T-cell (primary cell): ENCODE data around the gene SLC34A3. TPM values are rescaled to one million over a fixed set of nuclear protein-coding genes. Genes with fewer than 3 reads are reported as not detected.

Experiments
- ATAC-seq, 4 experiments: fragments of 200-7000 bp in 3 of 4; fragments of 150-1000 bp in 1 of 4; cut with Tn5 transposase; replicated peaks in 1 of 4; 1 replicate in 3 of 4; 2 replicates in 1 of 4; pipeline ENCODE4 v1.10.0; 2021; ENCODE audit warnings: moderate library complexity in 3 of 4, mild to moderate bottlenecking in 2 of 4, moderate number of reproducible peaks in 1 of 4
- CTCF ChIA-PET, 2 donors: fragments of 300-600 bp; sonication (Branson Sonifier 250); formaldehyde crosslinking; loops; one replicate each; lab custom pipeline; 2022; ENCODE audit warnings: antibody characterized with exemption in 2 of 2; lab: Charles Lee
- POLR2A ChIA-PET, 2 donors: fragments of 300-600 bp; sonication (Branson Sonifier 250); formaldehyde crosslinking; loops; one replicate each; lab custom pipeline; 2022; ENCODE audit warnings: antibody characterized with exemption in 2 of 2; lab: Charles Lee
- DNase-seq, 35 experiments: peaks; one replicate each; pipeline versions ENCODE4 v3.0.0 to v3.0.0-alpha.2; 2013 to 2023
- H3K27ac ChIP-seq: one replicate; pipeline ENCODE4 v1.5.1; 2013; ENCODE audit warnings: low read length
- H3K27me3 ChIP-seq, 2 experiments: replicated peaks in 1 of 2; 1 replicate in 1 of 2; 2 replicates in 1 of 2; pipeline versions ENCODE4 v1.6.1 to v1.7.0; 2013; ENCODE audit warnings: low read length in 1 of 2, mixed read lengths in 1 of 2; ENCODE audit not compliant: control insufficient read depth in 2 of 2, insufficient read depth in 2 of 2; ENCODE audit errors: extremely low read depth in 1 of 2
- H3K36me3 ChIP-seq, 2 donors: 1 replicate in 1 of 2; 2 replicates in 1 of 2; pipeline versions ENCODE4 v1.6.1 to v1.7.0; 2013; ENCODE audit warnings: low read length in 1 of 2; ENCODE audit not compliant: control insufficient read depth in 2 of 2, insufficient read depth in 1 of 2; ENCODE audit errors: extremely low read depth in 1 of 2
- H3K4me1 ChIP-seq, 2 experiments: 1 replicate in 1 of 2; 2 replicates in 1 of 2; pipeline versions ENCODE4 v1.6.1 to v1.7.0; 2013; ENCODE audit warnings: low read length in 2 of 2, mixed read lengths in 1 of 2; ENCODE audit not compliant: insufficient read depth in 2 of 2, control insufficient read depth in 1 of 2; ENCODE audit errors: extremely low read depth in 1 of 2
- H3K4me3 ChIP-seq, 2 donors: 1 replicate in 1 of 2; 2 replicates in 1 of 2; pipeline versions ENCODE4 v1.5.1 to v1.7.0; 2013; ENCODE audit warnings: mild to moderate bottlenecking in 2 of 2, low read length in 1 of 2, moderate library complexity in 1 of 2; ENCODE audit not compliant: control insufficient read depth in 1 of 2; ENCODE audit errors: extremely low read depth in 1 of 2
- H3K9me3 ChIP-seq: 2 replicates; pipeline ENCODE4 v1.7.0; 2013
- H3K27ac Mint-ChIP-seq, 2 donors: one replicate each; pipeline ENCODE4 v1.8.0; 2020 to 2021; ENCODE audit warnings: mild to moderate bottlenecking in 2 of 2, mixed read lengths in 2 of 2
- H3K27me3 Mint-ChIP-seq, 2 donors: one replicate each; pipeline ENCODE4 v1.8.0; 2021 to 2022; ENCODE audit warnings: mixed read lengths in 2 of 2
- H3K36me3 Mint-ChIP-seq: one replicate; pipeline ENCODE4 v1.8.0; 2021; ENCODE audit warnings: mixed read lengths
- H3K4me1 Mint-ChIP-seq, 3 donors: one replicate each; pipeline ENCODE4 v1.8.0; 2020 to 2022; ENCODE audit warnings: mixed read lengths in 3 of 3, mild to moderate bottlenecking in 1 of 3
- H3K4me3 Mint-ChIP-seq, 3 donors: one replicate each; pipeline ENCODE4 v1.8.0; 2020 to 2022; ENCODE audit warnings: mild to moderate bottlenecking in 3 of 3, mixed read lengths in 3 of 3, moderate library complexity in 3 of 3
- H3K9me3 Mint-ChIP-seq, 3 donors: one replicate each; pipeline ENCODE4 v1.8.0; 2020 to 2022; ENCODE audit warnings: mixed read lengths in 3 of 3
- WGBS: methylation state at CpG from one replicate; pipeline ENCODE4 v1.1.5; 2013; ENCODE audit warnings: missing lambda C conversion rate; ENCODE audit not compliant: insufficient coverage; 5-methylcytosine and 5-hydroxymethylcytosine counted together
- total RNA-seq, 35 experiments: library from RNA in 6 of 35; stranded (reverse) in 6 of 35; fragments of 120-200 nt in 1 of 35; gene quantifications; one replicate each; pipeline versions ENCODE4 v1.2.1 to v1.2.4 and lab custom pipeline; 2013 to 2026

The SLC34A3 gene
- total RNA-seq, 5 donors from 2014 or later (not counting 1 experiment from before 2014, with no cell fraction given), result not detected

GRCh38 chr9:137273611-137274320 lies 43.1 kb downstream of the SLC34A3 start:
- Histone ChIP-seq H3K27me3 (peaks cover 0 to 29% of the 10 kb centered on the region in 2 experiments), H3K27ac (no peak overlapping the region), H3K4me1 (peaks cover 20 to 38% of the 10 kb centered on the region in 2 experiments), H3K4me3 (no peak overlapping the region), H3K36me3 (peaks cover 22 to 28% of the 10 kb centered on the region in 2 donors), H3K9me3 (no peaks in the 10 kb centered on the region)
- 82% methylated on average over 14 of the region's 15 CpGs for WGBS
- no peak for ATAC-seq
- Mint-ChIP-seq H3K36me3 (peaks cover 16% of the 10 kb centered on the region), H3K4me3 (no peak overlapping the region), H3K4me1 (peaks cover 27 to 45% (median 37%) of the 10 kb centered on the region in 3 donors), H3K27ac (no peak overlapping the region), H3K27me3 (peaks cover 0 to 16% of the 10 kb centered on the region in 2 donors), H3K9me3 (no peaks in the 10 kb centered on the region)
- ChIA-PET POLR2A (no interaction called here), CTCF (interaction anchor here in 1 of 2 donors (0.5 kb wide), 1 partner anchor 22 kb away, joined by 3 read pairs; no protein-coding TSS in a partner anchor)
- no peak for DNase-seq

- peaks cover 23 to 34% (median 31%) of the 10 kb centered on the region in 3 donors for H3K4me1 Mint-ChIP-seq
- Histone ChIP-seq H3K36me3 (peaks cover 16 to 18% of the 10 kb centered on the region in 2 donors), H3K27ac (no peak overlapping the region), H3K27me3 (peaks cover 0 to 33% of the 10 kb centered on the region in 2 experiments), H3K4me1 (peaks cover 20 to 41% of the 10 kb centered on the region in 2 experiments), H3K4me3 (no peak overlapping the region), H3K9me3 (no peaks in the 10 kb centered on the region)
- peaks cover 4% of the 10 kb centered on the region for H3K36me3 Mint-ChIP-seq
- no peak for DNase-seq
- ChIA-PET CTCF (no interaction called here), POLR2A (no interaction called here)
- 93% methylated on average over 8 of the region's 10 CpGs for WGBS
- ATAC-seq, result no peak
- H3K27me3 Mint-ChIP-seq, result peaks cover 0 to 16% of the 10 kb centered on the region in 2 donors
- no peak overlapping the region for H3K27ac Mint-ChIP-seq
- H3K9me3 Mint-ChIP-seq, result no peaks in the 10 kb centered on the region
- peak overlapping the region in 1 of 3 donors; percentile 40 for H3K4me3 Mint-ChIP-seq
These were observed 44.5 kb downstream of the SLC34A3 start for GRCh38 chr9:137275203-137275587.

GRCh38 chr9:137275588-137276472 lies 45.1 kb downstream of the SLC34A3 start:
- Mint-ChIP-seq H3K4me3 (peak overlapping the region in 2 of 3 donors; percentile 7 to 67), H3K27me3 (peaks cover 0 to 16% of the 10 kb centered on the region in 2 donors), H3K27ac (no peak overlapping the region), H3K4me1 (peaks cover 22 to 34% (median 31%) of the 10 kb centered on the region in 3 donors), H3K9me3 (no peaks in the 10 kb centered on the region), H3K36me3 (peaks cover 4% of the 10 kb centered on the region)
- ChIA-PET POLR2A (no interaction called here), CTCF (no interaction called here)
- DNase-seq (no peak), ATAC-seq (no peak)
- no peaks in the 10 kb centered on the region for H3K9me3 ChIP-seq
- no peak overlapping the region for H3K4me3 ChIP-seq
- H3K36me3 ChIP-seq, result peaks cover 16 to 18% of the 10 kb centered on the region in 2 donors
- peaks cover 19 to 45% of the 10 kb centered on the region in 2 experiments for H3K4me1 ChIP-seq
- no peak overlapping the region for H3K27ac ChIP-seq
- 90% methylated on average over 24 of the region's 24 CpGs for WGBS
- peaks cover 0 to 39% of the 10 kb centered on the region in 2 experiments for H3K27me3 ChIP-seq

- H3K9me3 Mint-ChIP-seq, result no peaks in the 10 kb centered on the region
- H3K4me1 Mint-ChIP-seq, result peaks cover 14 to 26% (median 23%) of the 10 kb centered on the region in 3 donors
- Histone ChIP-seq H3K4me3 (peak overlapping the region in 1 of 2 donors; percentile 61), H3K27me3 (peaks cover 0 to 41% of the 10 kb centered on the region in 2 experiments), H3K9me3 (no peaks in the 10 kb centered on the region), H3K27ac (no peak overlapping the region), H3K36me3 (peaks cover 16 to 18% of the 10 kb centered on the region in 2 donors), H3K4me1 (peaks cover 13 to 36% of the 10 kb centered on the region in 2 experiments)
- H3K4me3 Mint-ChIP-seq, result peak overlapping the region in 2 of 3 donors; percentile 39 to 67
- ATAC-seq (no peak), DNase-seq (no peak)
- no peak overlapping the region for H3K27ac Mint-ChIP-seq
- 74% methylated on average over 16 of the region's 30 CpGs for WGBS
- peaks cover 4% of the 10 kb centered on the region for H3K36me3 Mint-ChIP-seq
- peaks cover 0 to 16% of the 10 kb centered on the region in 2 donors for H3K27me3 Mint-ChIP-seq
- CTCF ChIA-PET, result interaction anchor here in 1 of 2 donors (0.6 kb wide), 1 partner anchor 144 kb away, joined by 5 read pairs; no protein-coding TSS in a partner anchor
- POLR2A ChIA-PET, result no interaction called here
These were observed 46.0 kb downstream of the SLC34A3 start for GRCh38 chr9:137276473-137277328.

- peaks cover 11 to 26% (median 24%) of the 10 kb centered on the region in 3 donors for H3K4me1 Mint-ChIP-seq
- H3K4me3 Mint-ChIP-seq, result peak within 1 kb of the TSS; percentile 64 to 76 (median 67)
- peak in 6 of 35 experiments; percentile 12 to 51 (median 30) for DNase-seq
- ChIA-PET POLR2A (interaction anchor here in 1 of 2 donors (0.5 kb wide), 1 partner anchor 145 kb away, joined by 6 read pairs; no protein-coding TSS in a partner anchor), CTCF (interaction anchor here in 1 of 2 donors (0.6 kb wide), 1 partner anchor 143 kb away, joined by 5 read pairs; no protein-coding TSS in a partner anchor)
- peak; percentile 46 to 69 (median 60) for ATAC-seq
- peaks cover 0 to 43% of the 10 kb centered on the region in 2 experiments for H3K27me3 ChIP-seq
- peaks cover 9 to 28% of the 10 kb centered on the region in 2 experiments for H3K4me1 ChIP-seq
- H3K36me3 Mint-ChIP-seq, result peaks cover 4% of the 10 kb centered on the region
- no peak within 1 kb of the TSS for H3K27ac Mint-ChIP-seq
- peaks cover 10 to 11% of the 10 kb centered on the region in 2 donors for H3K36me3 ChIP-seq
- 8% methylated on average over 12 of the region's 25 CpGs for WGBS
- no peaks in the 10 kb centered on the region for H3K9me3 ChIP-seq
- H3K4me3 ChIP-seq, result peak within 1 kb of the TSS; percentile 44 to 61
- H3K9me3 Mint-ChIP-seq, result no peaks in the 10 kb centered on the region
- H3K27me3 Mint-ChIP-seq, result peaks cover 0 to 20% of the 10 kb centered on the region in 2 donors
- H3K27ac ChIP-seq, result peak within 1 kb of the TSS; percentile 14
These were observed 46.8 kb downstream of the SLC34A3 start, which contains the start of gene TOR4A for GRCh38 chr9:137277329-137278041. TSS of gene TOR4A (plus strand) at chr9:137277726. CDS start at chr9:137278690, 964 bp downstream.
